MV-4-11 (cell line): ENCODE data around the gene SERTM1.

ENCODE experiments used
- DNase-seq: peaks from one replicate; lab custom pipeline; 2025; lab: John Stamatoyannopoulos, UW

The SERTM1 gene

GRCh38 chr13:36673838-36674326 is at the start of gene SERTM1:
Gene SERTM1 (plus strand): TSS chr13:36674020. CDS start chr13:36695079, 21,059 bp downstream.
- no peak for DNase-seq

- no peak for DNase-seq
Observed at GRCh38 chr13:36628377-36629056, 45.3 kb upstream of the SERTM1 start.

- DNase-seq: no peak
Observed at GRCh38 chr13:36629057-36629385, 44.8 kb upstream of the SERTM1 start.

GRCh38 chr13:36630181-36630803 is 43.5 kb upstream of the SERTM1 start:
- no peak for DNase-seq

GRCh38 chr13:36639610-36640009 is 34.2 kb upstream of the SERTM1 start:
- DNase-seq: no peak

- no peak for DNase-seq
Observed at GRCh38 chr13:36650611-36651010, 23.2 kb upstream of the SERTM1 start.

GRCh38 chr13:36665630-36666029 is 8.2 kb upstream of the SERTM1 start:
- DNase-seq: no peak

GRCh38 chr13:36666477-36667229 is 7.2 kb upstream of the SERTM1 start:
- no peak for DNase-seq

- peak; percentile 23 for DNase-seq
Observed at GRCh38 chr13:36668316-36668715, 5.5 kb upstream of the SERTM1 start.

GRCh38 chr13:36673352-36673751 is 468 bp upstream of the SERTM1 start:
- no peak for DNase-seq

- no peak for DNase-seq
Observed at GRCh38 chr13:36674337-36675212, 755 bp downstream of the SERTM1 start.

- DNase-seq: no peak
Observed at GRCh38 chr13:36675213-36675536, 1.4 kb downstream of the SERTM1 start.

GRCh38 chr13:36680913-36681312 is 7.1 kb downstream of the SERTM1 start:
- no peak for DNase-seq

GRCh38 chr13:36681894-36682624 is 8.2 kb downstream of the SERTM1 start:
- DNase-seq: no peak

GRCh38 chr13:36683701-36684100 is 9.9 kb downstream of the SERTM1 start:
- DNase-seq: no peak

- peak; percentile 57 for DNase-seq
Observed at GRCh38 chr13:36685927-36686326, 12.1 kb downstream of the SERTM1 start.

- no peak for DNase-seq
Observed at GRCh38 chr13:36696410-36697010, 22.7 kb downstream of the SERTM1 start.

- DNase-seq: no peak
Observed at GRCh38 chr13:36700170-36700569, 26.4 kb downstream of the SERTM1 start.

GRCh38 chr13:36706755-36707154 is 32.9 kb downstream of the SERTM1 start:
- DNase-seq: no peak

- DNase-seq: no peak
Observed at GRCh38 chr13:36709136-36709890, 35.5 kb downstream of the SERTM1 start.
